ENCODE results near the gene COPS6.

The COPS6 gene

DNA sequence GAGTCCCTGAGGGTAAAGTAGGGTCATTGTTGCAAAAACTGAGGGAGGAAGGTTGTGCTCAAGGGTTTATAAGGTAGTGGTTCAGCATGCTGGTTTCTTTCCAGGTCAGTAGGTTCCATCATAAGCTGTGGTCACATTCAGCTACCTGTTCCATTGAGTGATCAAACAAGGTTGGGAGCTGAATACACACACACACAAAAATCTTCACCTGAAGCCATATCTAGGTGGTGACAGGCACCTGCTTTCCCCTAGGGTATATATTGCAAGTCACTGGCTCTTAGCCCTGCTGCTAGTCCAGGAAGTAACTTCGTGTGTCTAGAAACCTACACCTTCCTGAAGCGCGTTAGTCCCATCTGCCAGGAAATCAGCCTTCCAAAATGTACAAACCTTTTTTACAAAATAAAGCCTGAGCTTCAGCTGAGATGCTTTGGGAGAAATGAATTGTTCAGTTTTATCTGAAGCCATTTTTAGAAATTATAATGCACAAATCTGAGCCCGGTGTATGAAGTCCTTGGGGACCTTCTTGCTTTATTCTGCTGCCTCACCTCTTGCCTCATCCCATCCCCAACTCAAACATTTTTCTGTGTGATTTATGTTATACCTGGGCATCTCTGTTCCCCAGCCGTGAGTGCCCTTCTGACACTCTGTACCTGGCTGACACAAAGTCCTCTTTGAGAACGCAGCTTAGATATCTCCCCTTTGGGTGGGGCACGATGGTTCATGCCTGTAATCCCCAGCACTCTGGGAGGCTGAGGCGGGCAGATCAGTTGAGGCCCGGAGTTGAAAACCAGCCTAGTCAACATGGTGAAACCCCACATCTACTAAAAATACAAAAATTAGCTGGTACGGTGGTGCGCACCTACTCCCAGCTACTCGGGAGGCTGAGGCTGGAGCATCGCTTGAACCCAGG lies 49.3 kb downstream of the COPS6 start:
- TF ChIP-seq YY1 (IDR thresholded peaks at IDR 0.05; ENCODE audit: low read depth): no peak
- TF ChIP-seq, protein P1, sequence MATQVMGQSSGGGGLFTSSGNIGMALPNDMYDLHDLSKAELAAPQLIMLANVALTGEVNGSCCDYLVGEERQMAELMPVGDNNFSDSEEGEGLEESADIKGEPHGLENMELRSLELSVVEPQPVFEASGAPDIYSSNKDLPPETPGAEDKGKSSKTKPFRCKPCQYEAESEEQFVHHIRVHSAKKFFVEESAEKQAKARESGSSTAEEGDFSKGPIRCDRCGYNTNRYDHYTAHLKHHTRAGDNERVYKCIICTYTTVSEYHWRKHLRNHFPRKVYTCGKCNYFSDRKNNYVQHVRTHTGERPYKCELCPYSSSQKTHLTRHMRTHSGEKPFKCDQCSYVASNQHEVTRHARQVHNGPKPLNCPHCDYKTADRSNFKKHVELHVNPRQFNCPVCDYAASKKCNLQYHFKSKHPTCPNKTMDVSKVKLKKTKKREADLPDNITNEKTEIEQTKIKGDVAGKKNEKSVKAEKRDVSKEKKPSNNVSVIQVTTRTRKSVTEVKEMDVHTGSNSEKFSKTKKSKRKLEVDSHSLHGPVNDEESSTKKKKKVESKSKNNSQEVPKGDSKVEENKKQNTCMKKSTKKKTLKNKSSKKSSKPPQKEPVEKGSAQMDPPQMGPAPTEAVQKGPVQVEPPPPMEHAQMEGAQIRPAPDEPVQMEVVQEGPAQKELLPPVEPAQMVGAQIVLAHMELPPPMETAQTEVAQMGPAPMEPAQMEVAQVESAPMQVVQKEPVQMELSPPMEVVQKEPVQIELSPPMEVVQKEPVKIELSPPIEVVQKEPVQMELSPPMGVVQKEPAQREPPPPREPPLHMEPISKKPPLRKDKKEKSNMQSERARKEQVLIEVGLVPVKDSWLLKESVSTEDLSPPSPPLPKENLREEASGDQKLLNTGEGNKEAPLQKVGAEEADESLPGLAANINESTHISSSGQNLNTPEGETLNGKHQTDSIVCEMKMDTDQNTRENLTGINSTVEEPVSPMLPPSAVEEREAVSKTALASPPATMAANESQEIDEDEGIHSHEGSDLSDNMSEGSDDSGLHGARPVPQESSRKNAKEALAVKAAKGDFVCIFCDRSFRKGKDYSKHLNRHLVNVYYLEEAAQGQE (IDR thresholded peaks at IDR 0.05; ENCODE audit: low read depth): no peak
- no peak for TF ChIP-seq EP300 (IDR thresholded peaks at IDR 0.05; ENCODE audit: borderline replicate concordance)
- TF ChIP-seq FOXM1 (IDR thresholded peaks at IDR 0.05; ENCODE audit: borderline replicate concordance, low read depth): no peak
- no peak for TF ChIP-seq EGR1 (IDR thresholded peaks at IDR 0.05)
- no peak for TF ChIP-seq TCF12 (IDR thresholded peaks at IDR 0.05; ENCODE audit: low read depth)
- TF ChIP-seq ZBTB7A (IDR thresholded peaks at IDR 0.05; ENCODE audit: low read depth): no peak
- no peak for TF ChIP-seq RAD21 (IDR thresholded peaks at IDR 0.05; ENCODE audit: low read depth)
- TF ChIP-seq CREB1 (IDR thresholded peaks at IDR 0.05; ENCODE audit: low read depth): no peak
- TF ChIP-seq, protein P2, sequence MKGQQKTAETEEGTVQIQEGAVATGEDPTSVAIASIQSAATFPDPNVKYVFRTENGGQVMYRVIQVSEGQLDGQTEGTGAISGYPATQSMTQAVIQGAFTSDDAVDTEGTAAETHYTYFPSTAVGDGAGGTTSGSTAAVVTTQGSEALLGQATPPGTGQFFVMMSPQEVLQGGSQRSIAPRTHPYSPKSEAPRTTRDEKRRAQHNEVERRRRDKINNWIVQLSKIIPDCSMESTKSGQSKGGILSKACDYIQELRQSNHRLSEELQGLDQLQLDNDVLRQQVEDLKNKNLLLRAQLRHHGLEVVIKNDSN (IDR thresholded peaks at IDR 0.05): no peak
- TF ChIP-seq CEBPB (IDR thresholded peaks at IDR 0.05): no peak
- TF ChIP-seq, protein P3, sequence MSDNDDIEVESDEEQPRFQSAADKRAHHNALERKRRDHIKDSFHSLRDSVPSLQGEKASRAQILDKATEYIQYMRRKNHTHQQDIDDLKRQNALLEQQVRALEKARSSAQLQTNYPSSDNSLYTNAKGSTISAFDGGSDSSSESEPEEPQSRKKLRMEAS (IDR thresholded peaks at IDR 0.05): no peak
- no peak for TF ChIP-seq NFIC (IDR thresholded peaks at IDR 0.05)
- TF ChIP-seq TEAD4 (IDR thresholded peaks at IDR 0.05): no peak
- no peak for TF ChIP-seq TAF1 (IDR thresholded peaks at IDR 0.05; ENCODE audit: low read depth)

DNA sequence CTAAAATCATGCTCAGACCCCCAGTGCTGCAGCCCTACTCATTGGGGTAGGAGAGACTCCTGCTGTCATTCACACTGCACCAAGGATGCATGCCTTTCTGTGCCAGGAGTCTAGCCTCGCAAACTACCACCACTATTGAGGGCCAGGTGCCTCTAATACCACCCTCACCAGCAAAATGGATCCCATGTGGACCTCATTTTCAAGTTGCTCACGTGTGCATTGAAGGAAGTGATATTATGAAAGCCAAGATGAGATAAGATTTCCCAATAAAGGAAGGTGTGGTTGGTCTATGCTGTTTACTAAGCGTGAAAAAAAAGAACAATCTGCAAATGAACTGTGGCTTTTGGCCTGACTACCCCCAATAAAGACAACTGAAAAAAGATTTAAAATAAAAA lies 52.8 kb downstream of the COPS6 start:
- no peak for TF ChIP-seq NFIC (IDR thresholded peaks at IDR 0.05)
- TF ChIP-seq TCF12 (IDR thresholded peaks at IDR 0.05; ENCODE audit: low read depth): no peak
- TF ChIP-seq YY1 (IDR thresholded peaks at IDR 0.05; ENCODE audit: low read depth): no peak
- no peak for TF ChIP-seq ZBTB7A (IDR thresholded peaks at IDR 0.05; ENCODE audit: low read depth)
- TF ChIP-seq TEAD4 (IDR thresholded peaks at IDR 0.05): no peak
- TF ChIP-seq EP300 (IDR thresholded peaks at IDR 0.05; ENCODE audit: borderline replicate concordance): no peak
- no peak for TF ChIP-seq TAF1 (IDR thresholded peaks at IDR 0.05; ENCODE audit: low read depth)
- TF ChIP-seq, protein P1 (IDR thresholded peaks at IDR 0.05; ENCODE audit: low read depth): no peak
- TF ChIP-seq, protein P2 (IDR thresholded peaks at IDR 0.05): no peak
- TF ChIP-seq, protein P3 (IDR thresholded peaks at IDR 0.05): no peak
- no peak for TF ChIP-seq EGR1 (IDR thresholded peaks at IDR 0.05)
- TF ChIP-seq FOXM1 (IDR thresholded peaks at IDR 0.05; ENCODE audit: borderline replicate concordance, low read depth): no peak
- no peak for TF ChIP-seq CREB1 (IDR thresholded peaks at IDR 0.05; ENCODE audit: low read depth)
- no peak for TF ChIP-seq CEBPB (IDR thresholded peaks at IDR 0.05)
- TF ChIP-seq RAD21 (IDR thresholded peaks at IDR 0.05; ENCODE audit: low read depth): no peak

Measured in Ishikawa (cell line).